H1 (cell line): ENCODE results near the gene RPS6KB2. TPM values are rescaled to one million over a fixed set of nuclear protein-coding genes. Genes with fewer than 3 reads are reported as not detected.

Experiments
- CTCF ChIA-PET: fragments of 300-600 bp; sonication (Branson Sonifier 250); formaldehyde crosslinking; loops from one replicate; lab custom pipeline; 2021; ENCODE audit not compliant: partially characterized antibody; lab: Charles Lee
- POLR2A ChIA-PET: fragments of 300-600 bp; sonication (Branson Sonifier 250); formaldehyde crosslinking; loops from one replicate; lab custom pipeline; 2021; ENCODE audit warnings: inconsistent platforms; ENCODE audit not compliant: partially characterized antibody; lab: Charles Lee
- DNase-seq, 2 experiments: peaks; one replicate each; pipeline versions ENCODE4 v3.0.0 to v3.0.0-alpha.2; 2010 to 2022; ENCODE audit warnings: low spot score in 2 of 2, low read depth in 1 of 2, mixed read lengths in 1 of 2
- FAIRE-seq: peaks from 2 replicates; lab custom pipeline; 2011; peaks lifted over from hg19 to GRCh38; lab: Jason Lieb, UNC
- H2AFZ ChIP-seq: 2 replicates; pipeline ENCODE4 v1.8.1; 2012; ENCODE audit warnings: low read length, inconsistent platforms
- H2AK5ac ChIP-seq: 2 replicates; pipeline ENCODE4 v1.6.1; 2013; ENCODE audit warnings: low read depth, low read length
- H2BK120ac ChIP-seq: replicated peaks from 2 replicates; pipeline ENCODE3; 2013; ENCODE audit warnings: low read depth, low read length, inconsistent platforms
- H2BK12ac ChIP-seq: 2 replicates; pipeline ENCODE4 v1.6.1; 2013; ENCODE audit warnings: low read depth, low read length
- H2BK15ac ChIP-seq: 2 replicates; pipeline ENCODE4 v1.6.1; 2013; ENCODE audit warnings: low read length
- H2BK20ac ChIP-seq: 2 replicates; pipeline ENCODE4 v1.6.1; 2013; ENCODE audit warnings: low read length
- H2BK5ac ChIP-seq: 2 replicates; pipeline ENCODE4 v1.6.1; 2013; ENCODE audit warnings: low read depth, low read length
- H3K14ac ChIP-seq: 2 replicates; pipeline ENCODE4 v1.6.1; 2013; ENCODE audit warnings: inconsistent platforms; ENCODE audit not compliant: insufficient read length
- H3K18ac ChIP-seq: 2 replicates; pipeline ENCODE4 v1.6.1; 2013; ENCODE audit warnings: low read length; ENCODE audit errors: extremely low read depth
- H3K23ac ChIP-seq: 2 replicates; pipeline ENCODE4 v1.6.1; 2013; ENCODE audit warnings: inconsistent platforms; ENCODE audit not compliant: insufficient read length
- H3K23me2 ChIP-seq: 2 replicates; pipeline ENCODE4 v1.6.1; 2013; ENCODE audit warnings: low read depth, low read length
- H3K27ac ChIP-seq: 2 replicates; pipeline ENCODE4 v1.6.1; 2011; ENCODE audit warnings: low read depth, low read length, inconsistent platforms
- H3K27me3 ChIP-seq, 4 experiments: replicated peaks in 1 of 4; 1 replicate in 1 of 4; 2 replicates in 3 of 4; pipeline versions ENCODE4 v1.6.1 to v1.8.1; 2011 to 2013; ENCODE audit warnings: low read length in 3 of 4, mild to moderate bottlenecking in 3 of 4, inconsistent platforms in 2 of 4, mixed read lengths in 2 of 4, moderate library complexity in 1 of 4; ENCODE audit not compliant: control insufficient read depth in 3 of 4, insufficient read depth in 3 of 4; ENCODE audit errors: extremely low read depth in 1 of 4
- H3K36me3 ChIP-seq, 4 experiments: 2 replicates each; pipeline versions ENCODE4 v1.6.1 to v1.8.1; 2011 to 2013; ENCODE audit warnings: mild to moderate bottlenecking in 4 of 4, low read length in 3 of 4, moderate library complexity in 2 of 4, control low read depth in 1 of 4, inconsistent platforms in 1 of 4; ENCODE audit not compliant: insufficient read depth in 4 of 4, control insufficient read depth in 2 of 4
- H3K4ac ChIP-seq: replicated peaks from 2 replicates; pipeline ENCODE3; 2013; ENCODE audit warnings: low read length, low read depth, mixed read lengths, inconsistent platforms; ENCODE audit not compliant: insufficient read length
- H3K4me1 ChIP-seq, 4 experiments: replicated peaks in 1 of 4; 1 replicate in 1 of 4; 2 replicates in 3 of 4; pipeline versions ENCODE4 v1.6.1 to v1.8.1; 2011 to 2013; ENCODE audit warnings: low read length in 3 of 4, inconsistent platforms in 2 of 4, mixed read lengths in 1 of 4; ENCODE audit not compliant: insufficient read depth in 4 of 4, control insufficient read depth in 3 of 4
- H3K4me2 ChIP-seq, 2 experiments: 2 replicates each; pipeline versions ENCODE4 v1.6.1 to v1.8.1; 2011 to 2013; ENCODE audit warnings: low read depth in 2 of 2, low read length in 2 of 2, control low read depth in 1 of 2, inconsistent platforms in 1 of 2, mild to moderate bottlenecking in 1 of 2; ENCODE audit not compliant: insufficient read depth in 1 of 2
- H3K4me3 ChIP-seq, 4 experiments: fragments of 200-600, 300-600 bp in 1 of 4; sonication (generic), shearing (Covaris generic), sonication (Bioruptor Twin) in 1 of 4; 2 replicates each; pipeline versions ENCODE4 v1.5.1 to v1.8.1; 2011 to 2016; ENCODE audit warnings: low read length in 4 of 4, low read depth in 3 of 4, control low read depth in 2 of 4, inconsistent platforms in 2 of 4, mild to moderate bottlenecking in 2 of 4, mixed read lengths in 1 of 4, moderate library complexity in 1 of 4; ENCODE audit not compliant: insufficient read depth in 2 of 4; ENCODE audit errors: extremely low read depth in 1 of 4
- H3K56ac ChIP-seq: replicated peaks from 2 replicates; pipeline ENCODE3; 2013; ENCODE audit warnings: low read depth, mild to moderate bottlenecking, mixed read lengths, low read length, inconsistent platforms; ENCODE audit not compliant: insufficient read length
- H3K79me1 ChIP-seq: 2 replicates; pipeline ENCODE4 v1.6.1; 2013; ENCODE audit warnings: low read depth, low read length, control low read depth
- H3K79me2 ChIP-seq, 2 experiments: 2 replicates each; pipeline versions ENCODE4 v1.6.1 to v1.8.1; 2012 to 2013; ENCODE audit warnings: low read length in 2 of 2, mild to moderate bottlenecking in 2 of 2, inconsistent platforms in 1 of 2; ENCODE audit not compliant: insufficient read depth in 2 of 2, control insufficient read depth in 1 of 2
- H3K9ac ChIP-seq, 4 experiments: replicated peaks in 1 of 4; 1 replicate in 1 of 4; 2 replicates in 3 of 4; pipeline versions ENCODE4 v1.6.1 to v1.8.1; 2011 to 2013; ENCODE audit warnings: low read depth in 3 of 4, low read length in 3 of 4, control low read depth in 2 of 4, mild to moderate bottlenecking in 2 of 4, moderate library complexity in 2 of 4, inconsistent platforms in 1 of 4; ENCODE audit errors: extremely low read depth in 1 of 4
- H3K9me3 ChIP-seq, 2 experiments: 2 replicates each; pipeline versions ENCODE4 v1.6.1 to v1.8.1; 2012 to 2013; ENCODE audit warnings: mild to moderate bottlenecking in 2 of 2, moderate library complexity in 2 of 2, control low read depth in 1 of 2, inconsistent platforms in 1 of 2, low read depth in 1 of 2, low read length in 1 of 2, mixed read lengths in 1 of 2; ENCODE audit not compliant: insufficient read depth in 2 of 2
- H4K20me1 ChIP-seq, 2 experiments: replicated peaks in 1 of 2; 2 replicates each; pipeline versions ENCODE3 to v1.8.1; 2011 to 2013; ENCODE audit warnings: inconsistent platforms in 2 of 2, low read length in 2 of 2, mild to moderate bottlenecking in 1 of 2; ENCODE audit not compliant: insufficient read depth in 2 of 2, control insufficient read depth in 1 of 2
- H4K5ac ChIP-seq: 2 replicates; pipeline ENCODE4 v1.6.1; 2013; ENCODE audit warnings: low read length, low read depth, mixed read lengths, inconsistent platforms; ENCODE audit not compliant: insufficient read length
- H4K8ac ChIP-seq: 2 replicates; pipeline ENCODE4 v1.8.0; 2013; ENCODE audit warnings: mild to moderate bottlenecking, moderate library complexity, low read length, inconsistent platforms; ENCODE audit not compliant: insufficient read depth; ENCODE audit errors: extremely low read depth
- H4K91ac ChIP-seq: replicated peaks from 2 replicates; pipeline ENCODE3; 2013; ENCODE audit warnings: low read length, mixed read lengths, inconsistent platforms; ENCODE audit not compliant: insufficient read length
- JUND ChIP-seq: IDR thresholded peaks from 2 replicates; pipeline ENCODE4 v1.6.1; 2011; ENCODE audit warnings: mild to moderate bottlenecking, improper control_type of control experiment, low read length
- KDM1A ChIP-seq: fragments of 200-600, 300-600 bp; sonication (generic); IDR thresholded peaks from 2 replicates; pipeline ENCODE4 v1.7.1; 2016; ENCODE audit warnings: mild to moderate bottlenecking, low read length, borderline replicate concordance
- POLR2A ChIP-seq, 2 experiments: IDR thresholded peaks; 1 replicate in 1 of 2; 2 replicates in 1 of 2; pipeline ENCODE4 v1.6.1; 2011; ENCODE audit warnings: low read depth in 2 of 2, low read length in 2 of 2, mild to moderate bottlenecking in 2 of 2; ENCODE audit errors: control extremely low read depth in 1 of 2
- YY1 ChIP-seq: IDR thresholded peaks from 2 replicates; pipeline ENCODE4 v1.6.1; 2011; ENCODE audit warnings: low read depth, mild to moderate bottlenecking, low read length
- whole genome bisulfite sequencing, 2 experiments: shearing (Covaris generic) in 1 of 2; methylation state at CpG; one replicate each; pipeline versions ENCODE4 v1.1.6 to v1.1.7; 2013 to 2015; ENCODE audit warnings: low lambda C conversion rate in 2 of 2, mixed read lengths in 2 of 2, inconsistent platforms in 1 of 2, low coverage in 1 of 2, missing lambda C conversion rate in 1 of 2; ENCODE audit not compliant: insufficient replicate concordance in 2 of 2, insufficient coverage in 1 of 2, insufficient read length in 1 of 2; ENCODE audit errors: extremely low coverage in 1 of 2, missing lambda C conversion rate in 1 of 2; 5-methylcytosine and 5-hydroxymethylcytosine counted together
- polyA plus RNA-seq, 7 experiments: library from polyadenylated mRNA; depleted of rRNA in 3 of 7; stranded (reverse) in 5 of 7; unstranded in 2 of 7; fragments of >200 nt in 5 of 7; fragments of 200-250 nt in 2 of 7; gene quantifications; 1 replicate in 5 of 7; 2 replicates in 1 of 7; 4 replicates in 1 of 7; pipeline versions ENCODE4 v1.2.1 to v1.2.3, GENCODE V29; 2011 to 2013; ENCODE audit warnings: missing spikeins in 2 of 7, mixed read lengths in 2 of 7
- total RNA-seq: library from RNA; stranded (reverse); fragmentation: NEBNext Ultra II Directional; extraction: Animal tissue kit (Norgen Biotek cat#: 25700); gene quantifications from 2 replicates; pipeline ENCODE4 v1.2.1, GENCODE V29; 2021

RPS6KB2 gene
- total and polyA plus RNA-seq, 2 of the 8 experiments (the other 6 are each of a cell fraction or from before 2014, with no cell fraction given) = 41.0 to 47.1 TPM

- H4K8ac ChIP-seq = no peak overlapping the region; the same call in 1 of the 2 replicates
- no peak overlapping the region for H3K4ac ChIP-seq
- POLR2A ChIA-PET = interaction anchor here (1.0 kb wide), 1 partner anchor 36 kb away, joined by 4 read pairs; no protein-coding TSS in a partner anchor
- H3K27me3 ChIP-seq = no peaks in the 10 kb centered on the region
- no peak overlapping the region for H2AFZ ChIP-seq
- no peak overlapping the region for H2BK12ac ChIP-seq
- DNase-seq (no peak), FAIRE-seq (no peak)
- CTCF ChIA-PET = interaction anchor here (0.6 to 1.4 kb wide), 4 partner anchors 21 to 92 kb away, joined by 3 to 4 read pairs (median 3); partner anchors contain the start of gene GPR152
- no peak overlapping the region for H4K91ac ChIP-seq
- no peak overlapping the region for H2AK5ac ChIP-seq
- no peak for TF ChIP-seq JUND
- no peak for TF ChIP-seq YY1
- no peak for TF ChIP-seq KDM1A
- no peak for TF ChIP-seq POLR2A (IDR thresholded peaks at IDR 0.05; ENCODE audit: control extremely low read depth in 1 of 2, low read depth in 2 of 2, low read length in 2 of 2)
- 81% methylated on average over 7 of the region's 7 CpGs; no CpG with 5 or more reads in 1 of the 2 experiments for WGBS, 2 experiments
- peaks cover 0 to 4% of the 10 kb centered on the region in 2 experiments; a peak in 1 of 4 replicates for H3K9me3 ChIP-seq
- H3K4me2 ChIP-seq = no peak overlapping the region
- no peaks in the 10 kb centered on the region for H3K36me3 ChIP-seq
- no peak overlapping the region for H3K4me3 ChIP-seq
- no peak overlapping the region for H2BK120ac ChIP-seq
- no peaks in the 10 kb centered on the region; the same call in 1 of the 2 replicates for H3K23me2 ChIP-seq
- no peak overlapping the region for H2BK20ac ChIP-seq
- H3K14ac ChIP-seq = no peak overlapping the region
- no peak overlapping the region for H4K5ac ChIP-seq
- H3K79me1 ChIP-seq = no peaks in the 10 kb centered on the region
- H3K18ac ChIP-seq = no peak overlapping the region
- H3K79me2 ChIP-seq = no peaks in the 10 kb centered on the region
- no peak overlapping the region for H2BK15ac ChIP-seq
- H3K56ac ChIP-seq = no peak overlapping the region
- H3K23ac ChIP-seq = no peak overlapping the region
- no peak overlapping the region for H2BK5ac ChIP-seq
- no peak overlapping the region for H3K27ac ChIP-seq
- H4K20me1 ChIP-seq = no peaks in the 10 kb centered on the region
- no peak overlapping the region for H3K9ac ChIP-seq
- H3K4me1 ChIP-seq = peaks cover 0 to 5% (median 1%) of the 10 kb centered on the region in 4 experiments; a peak in 4 of 7 replicates
These were observed 44.6 kb downstream of the RPS6KB2 start for GRCh38 chr11:67472882-67473281.
